Neuron (in vitro differentiated cells): ENCODE results near the gene COL18A1.

Source experiments
- H2AFZ ChIP-seq: one replicate; pipeline ENCODE4 v1.6.1; 2013; ENCODE audit warnings: low read depth, mild to moderate bottlenecking, inconsistent platforms, low read length, moderate library complexity
- H3K27me3 ChIP-seq: one replicate; pipeline ENCODE4 v1.6.1; 2013; ENCODE audit warnings: low read length; ENCODE audit not compliant: insufficient read depth
- H3K36me3 ChIP-seq: one replicate; pipeline ENCODE4 v1.6.1; 2013; ENCODE audit warnings: low read length; ENCODE audit not compliant: insufficient read depth
- H3K4me1 ChIP-seq: one replicate; pipeline ENCODE4 v1.6.1; 2013; ENCODE audit warnings: low read length; ENCODE audit not compliant: insufficient read depth
- H3K4me3 ChIP-seq: 2 replicates; pipeline ENCODE4 v1.5.1; 2013; ENCODE audit warnings: mild to moderate bottlenecking, low read length, moderate library complexity
- H3K9me3 ChIP-seq: one replicate; pipeline ENCODE4 v1.6.1; 2013; ENCODE audit warnings: low read length

COL18A1 gene

GRCh38 chr21:45508607-45509565, 103.9 kb downstream of the COL18A1 start:
- Histone ChIP-seq H3K36me3 (no peaks in the 10 kb centered on the region), H2AFZ (no peak overlapping the region), H3K4me1 (no peaks in the 10 kb centered on the region), H3K4me3 (no peak overlapping the region), H3K27me3 (no peaks in the 10 kb centered on the region), H3K9me3 (no peaks in the 10 kb centered on the region)

GRCh38 chr21:45509566-45510465, 104.9 kb downstream of the COL18A1 start:
- Histone ChIP-seq H3K9me3 (no peaks in the 10 kb centered on the region), H3K27me3 (no peaks in the 10 kb centered on the region), H3K36me3 (no peaks in the 10 kb centered on the region), H3K4me3 (no peak overlapping the region), H3K4me1 (no peaks in the 10 kb centered on the region), H2AFZ (no peak overlapping the region)

GRCh38 chr21:45510466-45510955, 105.5 kb downstream of the COL18A1 start:
- Histone ChIP-seq H3K36me3 (no peaks in the 10 kb centered on the region), H3K4me1 (no peaks in the 10 kb centered on the region), H3K4me3 (no peak overlapping the region), H3K9me3 (no peaks in the 10 kb centered on the region), H3K27me3 (no peaks in the 10 kb centered on the region), H2AFZ (no peak overlapping the region)

GRCh38 chr21:45511007-45511406, 106.0 kb downstream of the COL18A1 start:
- Histone ChIP-seq H3K27me3 (no peaks in the 10 kb centered on the region), H3K4me1 (no peaks in the 10 kb centered on the region), H2AFZ (no peak overlapping the region), H3K9me3 (no peaks in the 10 kb centered on the region), H3K36me3 (no peaks in the 10 kb centered on the region), H3K4me3 (no peak overlapping the region)

GRCh38 chr21:45511661-45512431, 106.9 kb downstream of the COL18A1 start:
- Histone ChIP-seq H3K4me3 (no peak overlapping the region), H3K36me3 (no peaks in the 10 kb centered on the region), H3K4me1 (no peaks in the 10 kb centered on the region), H2AFZ (no peak overlapping the region), H3K27me3 (no peaks in the 10 kb centered on the region), H3K9me3 (no peaks in the 10 kb centered on the region)

- Histone ChIP-seq H3K27me3 (no peaks in the 10 kb centered on the region), H3K4me3 (no peak overlapping the region), H3K9me3 (no peaks in the 10 kb centered on the region), H3K36me3 (no peaks in the 10 kb centered on the region), H3K4me1 (no peaks in the 10 kb centered on the region), H2AFZ (no peak overlapping the region)
Observed at GRCh38 chr21:45512626-45513002, 107.6 kb downstream of the COL18A1 start.

- H3K36me3 ChIP-seq, result no peaks in the 10 kb centered on the region
- H3K4me3 ChIP-seq, result no peak overlapping the region
Observed at GRCh38 chr21:45513003-45513717, 108.2 kb downstream of the COL18A1 start.

GRCh38 chr21:45513741-45514310, 108.9 kb downstream of the COL18A1 start:
- Histone ChIP-seq H3K36me3 (peaks cover 3% of the 10 kb centered on the region), H3K4me1 (no peaks in the 10 kb centered on the region), H3K9me3 (no peaks in the 10 kb centered on the region), H3K4me3 (no peak overlapping the region), H2AFZ (no peak overlapping the region), H3K27me3 (no peaks in the 10 kb centered on the region)

More at GRCh38 chr21:45513003-45513717, 108.2 kb downstream of the COL18A1 start:
- no peak overlapping the region for H2AFZ ChIP-seq
- H3K27me3 ChIP-seq, result no peaks in the 10 kb centered on the region
- H3K9me3 ChIP-seq, result no peaks in the 10 kb centered on the region
- H3K4me1 ChIP-seq, result no peaks in the 10 kb centered on the region

GRCh38 chr21:45514311-45515021, 109.5 kb downstream of the COL18A1 start:
- Histone ChIP-seq H3K36me3 (peaks cover 3% of the 10 kb centered on the region), H3K4me3 (no peak overlapping the region), H2AFZ (no peak overlapping the region), H3K4me1 (no peaks in the 10 kb centered on the region), H3K27me3 (no peaks in the 10 kb centered on the region), H3K9me3 (peaks cover 3% of the 10 kb centered on the region)

- Histone ChIP-seq H3K4me3 (no peak overlapping the region), H3K9me3 (peaks cover 5% of the 10 kb centered on the region), H3K4me1 (no peaks in the 10 kb centered on the region), H2AFZ (no peak overlapping the region), H3K36me3 (peaks cover 3% of the 10 kb centered on the region), H3K27me3 (no peaks in the 10 kb centered on the region)
Observed at GRCh38 chr21:45515241-45516061, 110.5 kb downstream of the COL18A1 start.
